Retina (tissue), 1 donor: ENCODE results near the gene CHST2.

Experiments
- DNase-seq: peaks from one replicate; pipeline ENCODE4 v3.0.0-alpha.2; 2016

CHST2 gene

GRCh38 chr3:143099210-143099609 is 20.4 kb upstream of the CHST2 start:
- no peak for DNase-seq

- DNase-seq = no peak
These were observed 19.9 kb upstream of the CHST2 start for GRCh38 chr3:143099690-143100089.

- no peak for DNase-seq
These were observed 19.1 kb upstream of the CHST2 start for GRCh38 chr3:143100451-143100850.

- DNase-seq = no peak
These were observed 17.7 kb upstream of the CHST2 start for GRCh38 chr3:143101792-143102381.

- DNase-seq = no peak
These were observed 15.9 kb upstream of the CHST2 start for GRCh38 chr3:143103652-143104051.

GRCh38 chr3:143105170-143105569 is 14.4 kb upstream of the CHST2 start:
- no peak for DNase-seq

GRCh38 chr3:143109861-143110260 is 9.7 kb upstream of the CHST2 start:
- no peak for DNase-seq

GRCh38 chr3:143110371-143110770 is 9.2 kb upstream of the CHST2 start:
- no peak for DNase-seq

- DNase-seq = no peak
These were observed 952 bp upstream of the CHST2 start for GRCh38 chr3:143118630-143119008.

GRCh38 chr3:143119974-143120715 is 574 bp downstream of the CHST2 start:
- peak; percentile 84 for DNase-seq

GRCh38 chr3:143120716-143121240 is 1.2 kb downstream of the CHST2 start:
- DNase-seq = no peak

GRCh38 chr3:143121241-143122088 is 1.9 kb downstream of the CHST2 start:
- DNase-seq = peak; percentile 72

GRCh38 chr3:143122089-143122430 is 2.5 kb downstream of the CHST2 start:
- DNase-seq = no peak

- no peak for DNase-seq
These were observed 3.2 kb downstream of the CHST2 start for GRCh38 chr3:143122608-143123352.

- no peak for DNase-seq
These were observed 3.9 kb downstream of the CHST2 start for GRCh38 chr3:143123353-143123984.

- no peak for DNase-seq
These were observed 5.3 kb downstream of the CHST2 start for GRCh38 chr3:143124601-143125520.

GRCh38 chr3:143127801-143128200 is 8.2 kb downstream of the CHST2 start:
- DNase-seq = no peak

- no peak for DNase-seq
These were observed 8.8 kb downstream of the CHST2 start for GRCh38 chr3:143128227-143128955.

GRCh38 chr3:143132246-143132980 is 12.8 kb downstream of the CHST2 start:
- no peak for DNase-seq

GRCh38 chr3:143134471-143134870 is 14.9 kb downstream of the CHST2 start:
- DNase-seq = no peak
